HG03342 (cell line): ENCODE data around the gene SEC14L1.
"Not testable (repeated sequence)": the region's sequence is repeated elsewhere in the genome, so short reads cannot be mapped to it uniquely, and the experiment has no call there.

Experiments
- ATAC-seq: cut with Tn5 transposase; IDR thresholded peaks from one replicate; pipeline ENCODE4 v1.9.1; 2021; ENCODE audit warnings: mild to moderate bottlenecking, moderate library complexity; ENCODE audit not compliant: unreplicated experiment

SEC14L1 gene

GRCh38 chr17:77115947-77116346 is 24.8 kb upstream of the SEC14L1 start:
- no peak for ATAC-seq

GRCh38 chr17:77116371-77116860 is 24.4 kb upstream of the SEC14L1 start:
- no peak for ATAC-seq

- no peak for ATAC-seq
These were observed 23.4 kb upstream of the SEC14L1 start for GRCh38 chr17:77117415-77117814.

GRCh38 chr17:77118251-77118928 is 22.4 kb upstream of the SEC14L1 start:
- no peak for ATAC-seq

- no peak for ATAC-seq
These were observed 21.0 kb upstream of the SEC14L1 start for GRCh38 chr17:77119668-77120301.

GRCh38 chr17:77120868-77121267 is 19.9 kb upstream of the SEC14L1 start:
- no peak for ATAC-seq

GRCh38 chr17:77124192-77124889 is 16.4 kb upstream of the SEC14L1 start:
- no peak for ATAC-seq

- ATAC-seq, result no peak
These were observed 15.3 kb upstream of the SEC14L1 start for GRCh38 chr17:77125432-77125901.

GRCh38 chr17:77126519-77126918 is 14.2 kb upstream of the SEC14L1 start:
- ATAC-seq, result no peak

GRCh38 chr17:77127735-77128361 is 12.9 kb upstream of the SEC14L1 start:
- no peak for ATAC-seq

GRCh38 chr17:77128896-77129567 is 11.7 kb upstream of the SEC14L1 start:
- ATAC-seq, result no peak

- no peak for ATAC-seq
These were observed 11.0 kb upstream of the SEC14L1 start for GRCh38 chr17:77129568-77130301.

- no peak for ATAC-seq
These were observed 10.2 kb upstream of the SEC14L1 start for GRCh38 chr17:77130525-77130924.

GRCh38 chr17:77131904-77132303 is 8.9 kb upstream of the SEC14L1 start:
- no peak for ATAC-seq

GRCh38 chr17:77132411-77133086 is 8.2 kb upstream of the SEC14L1 start:
- no peak for ATAC-seq

GRCh38 chr17:77133087-77133638 is 7.6 kb upstream of the SEC14L1 start:
- ATAC-seq, result no peak

GRCh38 chr17:77136420-77136767 is 4.4 kb upstream of the SEC14L1 start:
- ATAC-seq, result no peak

- no peak for ATAC-seq
These were observed 3.7 kb upstream of the SEC14L1 start for GRCh38 chr17:77137111-77137510.

- not testable (repeated sequence) for ATAC-seq
These were observed 2.9 kb upstream of the SEC14L1 start for GRCh38 chr17:77137886-77138285.
